HepG2 (cell line): ENCODE results near the gene TLR3. TPM values are rescaled to one million over a fixed set of nuclear protein-coding genes. Genes with fewer than 3 reads are reported as not detected.

ENCODE experiments used
- ATAC-seq: fragments of 200-7000 bp; cut with Tn5 transposase; 3 replicates; pipeline ENCODE4 v1.9.1; 2020; ENCODE audit warnings: mild to moderate bottlenecking, moderate library complexity
- BruUV-seq: library from RNA; stranded (reverse); fragments of 400-500 nt; replicated peaks from 2 replicates; lab custom pipeline; 2021; lab: Mats Ljungman, UMichigan
- CTCF ChIA-PET: fragments of 300-600 bp; formaldehyde crosslinking; extraction: SDS; loops from one replicate; lab custom pipeline; 2021; ENCODE audit warnings: low total read pairs, inconsistent platforms, low intra/inter-chr PET ratio; lab: Yijun Ruan, JAX
- POLR2A ChIA-PET: fragments of 350-600 bp; sonication (Branson Sonifier 250); formaldehyde crosslinking; loops from one replicate; lab custom pipeline; 2020; ENCODE audit warnings: antibody characterized with exemption, inconsistent platforms; lab: Yijun Ruan, JAX
- DNase-seq: peaks from one replicate; pipeline ENCODE4 v3.0.0-alpha.2; 2015; ENCODE audit warnings: low spot score
- FAIRE-seq: peaks from 3 replicates; lab custom pipeline; 2011; peaks lifted over from hg19 to GRCh38; lab: Jason Lieb, UNC
- H2AFZ ChIP-seq: one replicate; pipeline ENCODE4 v1.6.1; 2011; ENCODE audit warnings: low read length, inconsistent platforms
- H3K27ac ChIP-seq: fragments of 300-600 bp; 3 replicates; pipeline ENCODE4 v1.8.0; 2011; ENCODE audit warnings: mixed run types, mild to moderate bottlenecking, mixed read lengths, low read length, inconsistent platforms; ENCODE audit not compliant: insufficient read depth; ENCODE audit errors: extremely low read length
- H3K27me3 ChIP-seq, 2 experiments: fragments of 200-600 bp in 1 of 2; 2 replicates in 1 of 2; 3 replicates in 1 of 2; pipeline versions ENCODE4 v1.6.0 to v1.8.0; 2011; ENCODE audit warnings: low read length in 2 of 2, mild to moderate bottlenecking in 2 of 2, moderate library complexity in 2 of 2, inconsistent platforms in 1 of 2; ENCODE audit not compliant: insufficient read depth in 2 of 2, control insufficient read depth in 1 of 2
- H3K36me3 ChIP-seq, 2 experiments: fragments of 200-600 bp in 1 of 2; replicated peaks in 1 of 2; 2 replicates in 1 of 2; 3 replicates in 1 of 2; pipeline versions ENCODE4 v1.5.1 to v1.8.0; 2011; ENCODE audit warnings: low read length in 2 of 2, inconsistent platforms in 1 of 2; ENCODE audit not compliant: insufficient read depth in 2 of 2, control insufficient read depth in 1 of 2
- H3K4me1 ChIP-seq: 2 replicates; pipeline ENCODE4 v1.5.1; 2012; ENCODE audit warnings: low read length, inconsistent platforms; ENCODE audit not compliant: insufficient read depth
- H3K4me2 ChIP-seq: 2 replicates; pipeline ENCODE4 v1.6.0; 2011; ENCODE audit warnings: low read depth, low read length, inconsistent platforms
- H3K4me3 ChIP-seq, 3 experiments: fragments of 200-600 bp in 1 of 3; sonication (generic), shearing (Covaris generic) in 1 of 3; replicated peaks in 1 of 3; 2 replicates each; pipeline ENCODE4 v1.5.1; 2011 to 2016; ENCODE audit warnings: low read length in 3 of 3, inconsistent platforms in 2 of 3, low read depth in 2 of 3, mild to moderate bottlenecking in 2 of 3, control low read depth in 1 of 3, mixed read lengths in 1 of 3; ENCODE audit not compliant: insufficient read depth in 1 of 3
- H3K79me2 ChIP-seq: one replicate; pipeline ENCODE4 v1.6.1; 2011; ENCODE audit warnings: low read length, inconsistent platforms; ENCODE audit not compliant: insufficient read depth
- H3K9ac ChIP-seq: 2 replicates; pipeline ENCODE4 v1.6.0; 2011; ENCODE audit warnings: mild to moderate bottlenecking, low read depth, low read length, inconsistent platforms; ENCODE audit not compliant: insufficient read depth
- H3K9me3 ChIP-seq: 2 replicates; pipeline ENCODE4 v1.5.1; 2012; ENCODE audit warnings: mild to moderate bottlenecking, low read length
- H4K20me1 ChIP-seq: 2 replicates; pipeline ENCODE4 v1.6.0; 2011; ENCODE audit warnings: inconsistent platforms, mild to moderate bottlenecking, low read length, moderate library complexity; ENCODE audit not compliant: insufficient read depth
- GATA4 ChIP-seq: sonication (generic); IDR thresholded peaks from 2 replicates; pipeline ENCODE4 v1.6.1; 2016; ENCODE audit warnings: antibody characterized with exemption, low read depth, borderline replicate concordance
- HIVEP1 ChIP-seq: sonication (generic); formaldehyde crosslinking; IDR thresholded peaks from 2 replicates; pipeline ENCODE4 v1.4.0; 2020; ENCODE audit warnings: mild to moderate bottlenecking, missing genetic modification reagents
- HNRNPH1 ChIP-seq: fragments of 200-400 bp; formaldehyde crosslinking; optimal IDR thresholded peaks from 2 replicates; pipeline ENCODE3; 2017; ENCODE audit warnings: mild to moderate bottlenecking, low read depth, low read length
- RARA ChIP-seq: IDR thresholded peaks from 2 replicates; pipeline ENCODE4 v1.6.1; 2016; ENCODE audit warnings: missing genetic modification reagents, missing compliant biosample characterization
- USF2 ChIP-seq, 2 experiments: sonication (generic) in 1 of 2; formaldehyde crosslinking in 1 of 2; IDR thresholded peaks; 2 replicates each; pipeline versions ENCODE4 v1.5.1 to v1.6.1; 2011 to 2020; ENCODE audit warnings: borderline replicate concordance in 1 of 2, low read depth in 1 of 2, low read length in 1 of 2, mild to moderate bottlenecking in 1 of 2, missing genetic modification reagents in 1 of 2, moderate library complexity in 1 of 2
- ZBTB39 ChIP-seq: sonication (generic); formaldehyde crosslinking; IDR thresholded peaks from 2 replicates; pipeline ENCODE4 v1.5.0; 2020; ENCODE audit warnings: missing genetic modification reagents
- ZNF839 ChIP-seq: sonication (generic); formaldehyde crosslinking; IDR thresholded peaks from 2 replicates; pipeline ENCODE4 v1.4.0; 2020; ENCODE audit warnings: missing genetic modification reagents, mild to moderate bottlenecking, borderline replicate concordance
- WGBS: methylation state at CpG from one replicate; pipeline ENCODE4 v1.1.6; 2017; ENCODE audit warnings: low lambda C conversion rate; 5-methylcytosine and 5-hydroxymethylcytosine counted together
- in situ Hi-C: cut with HindIII; loops from 2 replicates; pipeline ENCODE4 v1.10.0; 2017; ENCODE audit warnings: low pct_unique_long_range_greater_than_20kb; ENCODE audit not compliant: extremely low pct_ligation_motif_present
- intact Hi-C: fragments of 100-400 bp; cut with micrococcal nuclease; formaldehyde crosslinking; loops from one replicate; pipeline ENCODE4 v1.10.0; 2022; ENCODE audit not compliant: unreplicated experiment
- polyA plus RNA-seq, 8 experiments: library from polyadenylated mRNA; depleted of rRNA in 3 of 8; stranded (reverse) in 7 of 8; unstranded in 1 of 8; fragments of >200 nt; fragmentation: Illumina TruSeq in 4 of 8; extraction: Trizol in 4 of 8; gene quantifications; 2 replicates each; pipeline versions ENCODE4 v1.2.1 to v1.2.3, GENCODE V29; 2011 to 2016; ENCODE audit warnings: low read depth in 4 of 8, missing spikeins in 1 of 8, mixed read lengths in 1 of 8; ENCODE audit not compliant: insufficient read depth in 1 of 8
- total RNA-seq, 5 experiments: library from RNA; depleted of rRNA; stranded (reverse); fragments of >200 nt; fragmentation: Illumina TruSeq; extraction: Trizol; gene quantifications; 2 replicates each; pipeline ENCODE4 v1.2.3, GENCODE V29; 2016; ENCODE audit warnings: low read depth in 1 of 5
- TF ChIP-seq, protein P1 (sequence below): sonication (generic); formaldehyde crosslinking; IDR thresholded peaks from 2 replicates; pipeline ENCODE4 v1.8.0; 2022; ENCODE audit warnings: missing genetic modification reagents, mild to moderate bottlenecking, inconsistent platforms, borderline replicate concordance
- TF ChIP-seq, protein P2 (sequence below): sonication (generic); formaldehyde crosslinking; IDR thresholded peaks from 2 replicates; pipeline ENCODE4 v1.8.0; 2022; ENCODE audit warnings: mild to moderate bottlenecking, missing genetic modification reagents, moderate library complexity

TLR3 gene
- total and polyA plus RNA-seq, 2 of the 13 experiments (the other 11 are each of a cell fraction or from before 2014, with no cell fraction given): 0.11 to 0.38 TPM

DNA sequence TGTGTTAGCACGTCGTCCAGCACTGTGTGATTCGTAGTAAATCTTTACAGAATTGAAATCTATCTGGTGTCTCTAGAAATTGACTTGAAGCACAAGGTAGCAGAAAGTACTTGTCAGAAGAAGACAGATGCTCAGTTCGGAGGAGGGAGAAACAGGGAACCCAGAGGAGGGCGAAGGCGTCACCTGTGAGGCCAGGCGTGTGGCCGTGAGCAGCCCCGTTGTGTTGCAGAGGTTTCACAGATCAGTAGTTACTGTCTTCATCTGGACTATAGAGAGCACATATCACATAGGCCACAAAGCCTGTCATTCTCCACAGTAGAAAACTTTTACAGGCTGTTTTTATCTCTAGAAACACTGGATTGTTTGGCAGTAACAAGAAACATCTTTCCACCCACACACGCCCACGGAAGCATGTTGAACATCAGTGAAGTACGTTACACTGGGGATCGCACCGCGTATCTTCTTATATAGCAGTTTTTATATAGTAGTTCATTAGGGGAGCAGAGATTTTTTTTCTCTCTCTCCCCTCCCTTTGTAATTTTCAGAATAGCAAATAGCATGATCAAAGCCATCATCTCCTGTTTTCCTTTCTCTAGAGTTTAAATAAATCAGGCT is 48.1 kb upstream of the TLR3 start:
- no peak overlapping the region for H2AFZ ChIP-seq
- H4K20me1 ChIP-seq: no peaks in the 10 kb centered on the region
- POLR2A ChIA-PET: no interaction called here
- no peak overlapping the region for H3K9ac ChIP-seq
- no peaks in the 10 kb centered on the region for H3K9me3 ChIP-seq
- intact Hi-C loops: loop anchor here (1.0 kb wide), 2 partner anchors 210 to 380 kb away; no protein-coding TSS in a partner anchor
- 0 out of 2 replicates have a peak overlapping the region, but pooled peaks have one; percentile 56 for H3K4me2 ChIP-seq
- no TSS peak for BruUV-seq
- no peak for FAIRE-seq
- H3K4me3 ChIP-seq: no peak overlapping the region
- 79% methylated on average over 15 of the region's 15 CpGs for WGBS
- no peak for ATAC-seq
- peaks cover 3 to 22% of the 10 kb centered on the region in 2 experiments; a peak in 3 of 5 replicates for H3K27me3 ChIP-seq
- no peak overlapping the region for H3K27ac ChIP-seq
- in situ Hi-C loops: loop anchor here (5.0 kb wide), 1 partner anchor 374 kb away; no protein-coding TSS in a partner anchor
- DNase-seq: no peak
- H3K79me2 ChIP-seq: no peaks in the 10 kb centered on the region
- CTCF ChIA-PET: interaction anchor here (1.4 to 1.8 kb wide), 2 partner anchors 380 to 387 kb away, joined by 4 to 14 read pairs; no protein-coding TSS in a partner anchor
- no peaks in the 10 kb centered on the region for H3K36me3 ChIP-seq
- peaks cover 4% of the 10 kb centered on the region; the same call in 1 of the 2 replicates for H3K4me1 ChIP-seq
- TF ChIP-seq, protein P1, sequence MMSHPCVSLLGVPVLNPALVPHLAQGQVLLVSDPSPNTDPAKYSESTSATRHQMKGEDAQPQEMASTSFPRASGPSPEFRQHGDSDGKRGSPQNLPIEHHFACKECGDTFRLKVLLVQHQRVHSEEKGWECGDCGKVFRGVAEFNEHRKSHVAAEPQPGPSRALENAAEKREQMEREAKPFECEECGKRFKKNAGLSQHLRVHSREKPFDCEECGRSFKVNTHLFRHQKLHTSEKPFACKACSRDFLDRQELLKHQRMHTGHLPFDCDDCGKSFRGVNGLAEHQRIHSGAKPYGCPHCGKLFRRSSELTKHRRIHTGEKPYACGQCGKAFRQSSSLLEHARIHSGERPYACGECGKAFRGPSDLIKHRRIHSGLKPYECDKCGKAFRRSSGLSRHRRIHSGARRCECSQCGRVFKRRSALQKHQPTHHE (CRISPR knock-in tag): no peak
- no peak for TF ChIP-seq RARA (CRISPR knock-in tag)
- TF ChIP-seq HNRNPH1: no peak
- TF ChIP-seq, protein P2, sequence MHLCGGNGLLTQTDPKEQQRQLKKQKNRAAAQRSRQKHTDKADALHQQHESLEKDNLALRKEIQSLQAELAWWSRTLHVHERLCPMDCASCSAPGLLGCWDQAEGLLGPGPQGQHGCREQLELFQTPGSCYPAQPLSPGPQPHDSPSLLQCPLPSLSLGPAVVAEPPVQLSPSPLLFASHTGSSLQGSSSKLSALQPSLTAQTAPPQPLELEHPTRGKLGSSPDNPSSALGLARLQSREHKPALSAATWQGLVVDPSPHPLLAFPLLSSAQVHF (CRISPR knock-in tag): no peak
- no peak for TF ChIP-seq GATA4
- no peak for TF ChIP-seq HIVEP1 (CRISPR knock-in tag)
- no peak for TF ChIP-seq USF2 (IDR thresholded peaks at IDR 0.05; ENCODE audit: low read depth, low read length)
- TF ChIP-seq USF2 (CRISPR knock-in tag; IDR thresholded peaks at IDR 0.05; ENCODE audit: borderline replicate concordance): no peak
- TF ChIP-seq ZBTB39 (CRISPR knock-in tag): no peak
- TF ChIP-seq ZNF839: no peak
